GM18907 (cell line): ENCODE results near the gene PPP2R2C.

Experiments
- ATAC-seq: cut with Tn5 transposase; IDR thresholded peaks from one replicate; pipeline ENCODE4 v1.9.1; 2021; ENCODE audit warnings: mild to moderate bottlenecking, moderate library complexity; ENCODE audit not compliant: unreplicated experiment

Gene PPP2R2C

GRCh38 chr4:6404611-6405396 is 67.6 kb downstream of the PPP2R2C start:
- no peak for ATAC-seq

GRCh38 chr4:6403400-6403685 is 69.1 kb downstream of the PPP2R2C start:
- no peak for ATAC-seq

GRCh38 chr4:6402566-6403399 is 69.6 kb downstream of the PPP2R2C start:
- no peak for ATAC-seq

DNA sequence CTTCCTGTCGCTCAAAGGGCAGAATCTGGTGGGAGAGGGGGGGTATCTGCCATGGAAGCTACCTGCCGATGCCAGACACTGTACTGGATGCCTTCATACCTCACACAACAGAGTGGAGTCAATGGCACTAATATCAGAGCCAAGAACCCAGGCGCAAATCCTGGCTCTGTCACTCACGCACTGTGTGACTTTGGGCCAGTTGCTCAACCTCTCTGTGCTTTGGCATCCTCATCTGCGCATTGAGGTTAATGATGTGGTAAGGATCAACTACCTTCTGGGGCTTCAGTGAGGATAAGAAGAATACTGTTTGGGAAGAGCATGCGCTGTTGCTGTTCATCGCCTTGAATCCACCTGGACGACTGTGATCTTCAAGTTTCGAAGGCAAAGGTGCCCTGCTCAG is 70.6 kb downstream of the PPP2R2C start:
- no peak for ATAC-seq

DNA sequence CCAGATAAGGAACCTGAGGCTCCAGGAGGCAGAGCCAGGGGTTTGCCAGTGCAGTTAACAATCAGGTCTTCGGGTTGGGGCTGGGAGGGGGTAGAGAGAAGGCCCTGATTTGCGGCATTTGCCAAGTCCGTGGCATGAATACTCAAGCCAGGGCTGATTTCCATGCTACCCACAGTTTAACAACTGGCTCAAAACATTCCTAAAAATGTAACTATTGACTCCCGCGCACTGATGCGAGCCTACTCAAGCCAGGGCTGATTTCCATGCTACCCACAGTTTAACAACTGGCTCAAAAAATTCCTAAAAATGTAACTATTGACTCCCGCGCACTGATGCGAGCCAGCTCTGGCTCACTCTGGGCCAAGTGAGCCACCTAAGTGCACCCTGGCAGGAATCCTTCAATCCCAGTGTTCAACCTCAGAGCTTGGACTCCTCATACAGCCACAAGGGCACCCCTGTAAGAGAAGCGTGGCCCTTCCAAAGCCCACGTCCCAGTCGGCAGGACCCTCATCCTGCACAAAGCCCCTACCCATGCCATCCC is 75.6 kb downstream of the PPP2R2C start:
- no peak for ATAC-seq

GRCh38 chr4:6395466-6396228 is 76.8 kb downstream of the PPP2R2C start:
- no peak for ATAC-seq

DNA sequence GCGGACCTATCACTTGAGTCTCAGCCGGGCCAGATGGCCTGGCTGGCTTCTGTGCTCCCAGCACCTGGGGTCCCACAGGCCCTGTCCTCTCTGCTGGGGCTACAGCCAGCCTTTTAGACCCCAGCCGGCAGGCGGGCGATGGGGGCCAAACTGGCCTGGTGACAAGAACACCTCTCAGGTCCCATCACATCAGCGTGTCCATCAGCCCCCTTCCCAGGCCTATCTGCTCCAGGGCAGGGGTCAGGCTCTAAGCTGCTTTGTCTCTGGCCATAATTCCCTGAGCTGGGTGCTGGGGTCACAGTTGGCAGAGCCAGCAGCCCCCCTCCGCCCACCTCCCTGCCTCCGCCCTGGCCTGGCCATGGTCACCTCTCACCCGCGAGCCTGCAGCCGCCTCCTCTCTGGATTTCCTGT is 77.7 kb downstream of the PPP2R2C start:
- no peak for ATAC-seq

GRCh38 chr4:6393544-6394475 is 78.6 kb downstream of the PPP2R2C start:
- no peak for ATAC-seq

DNA sequence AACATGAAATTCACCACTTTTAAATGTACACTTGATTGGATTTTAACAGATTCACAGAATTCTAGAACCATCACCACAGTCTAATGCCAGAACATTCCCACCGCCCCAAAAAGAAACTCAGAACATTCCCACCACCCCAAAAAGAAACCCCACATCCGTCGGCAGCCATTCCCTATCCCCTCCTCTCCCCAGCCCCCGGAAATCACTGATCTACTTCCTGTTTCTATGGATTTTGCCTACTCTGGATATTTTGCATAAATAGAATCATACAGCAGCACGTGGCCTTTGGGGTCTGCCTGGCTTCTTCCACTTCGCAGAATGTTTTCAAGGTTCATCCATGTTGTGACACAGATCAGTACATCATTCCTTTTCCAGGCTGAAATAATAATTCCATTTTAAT is 79.3 kb downstream of the PPP2R2C start:
- no peak for ATAC-seq

DNA sequence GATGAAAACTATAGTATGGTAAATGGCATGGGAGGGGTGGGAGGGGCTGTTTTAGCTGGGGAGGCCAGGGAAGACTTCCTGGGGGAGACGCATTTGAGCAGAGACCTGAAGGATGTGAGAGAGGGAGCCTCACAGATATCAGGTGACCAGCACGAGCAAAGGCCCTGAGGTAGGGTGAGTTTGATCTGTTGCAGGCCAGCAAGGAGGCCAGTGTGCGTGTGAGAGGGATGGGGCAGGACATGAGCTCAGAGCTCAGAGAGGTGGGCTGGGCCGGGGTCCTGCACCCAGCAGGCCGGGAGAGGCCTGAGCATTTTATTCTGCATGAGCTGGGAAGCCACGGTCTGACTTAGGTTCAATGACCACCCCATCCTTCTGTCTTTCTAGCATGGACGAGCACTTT is 80.0 kb downstream of the PPP2R2C start:
- no peak for ATAC-seq

DNA sequence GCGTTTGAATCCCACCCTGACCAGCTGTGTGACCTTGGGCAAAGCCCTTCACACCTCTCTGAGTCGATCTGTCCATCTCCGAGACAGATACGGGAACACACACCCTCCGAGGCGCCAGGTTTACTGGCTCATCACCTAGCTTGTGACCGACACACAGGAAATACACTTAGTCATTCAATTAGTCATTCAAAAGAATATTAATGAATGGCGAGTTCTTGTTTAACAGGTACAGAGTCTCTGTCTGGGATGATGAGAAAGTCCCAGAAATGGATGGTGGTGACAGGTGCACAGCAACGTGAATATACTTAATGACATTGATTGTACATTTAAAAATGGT is 80.6 kb downstream of the PPP2R2C start:
- ATAC-seq: no peak

- ATAC-seq: no peak
Measured at GRCh38 chr4:6391186-6391851, 81.1 kb downstream of the PPP2R2C start.

DNA sequence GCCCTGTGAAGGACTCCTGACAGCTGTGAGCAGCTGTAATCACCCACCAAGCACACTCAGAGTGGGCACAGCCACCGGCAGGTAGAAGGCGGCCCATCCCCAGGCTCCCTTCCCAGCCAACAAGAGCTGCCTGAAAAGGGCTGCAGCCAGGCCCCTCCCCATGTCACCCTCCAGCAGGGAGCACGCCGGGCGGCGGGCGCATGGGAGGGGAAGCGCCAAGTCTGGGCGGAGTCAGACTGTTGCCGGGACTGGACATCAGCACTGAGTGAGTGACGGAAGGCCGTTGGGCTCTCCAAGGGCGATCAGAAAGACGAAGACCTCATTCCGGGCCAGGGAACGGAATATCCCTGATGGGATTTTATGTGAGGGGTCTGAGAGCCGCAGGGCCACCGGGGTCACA is 82.1 kb downstream of the PPP2R2C start:
- ATAC-seq: no peak

DNA sequence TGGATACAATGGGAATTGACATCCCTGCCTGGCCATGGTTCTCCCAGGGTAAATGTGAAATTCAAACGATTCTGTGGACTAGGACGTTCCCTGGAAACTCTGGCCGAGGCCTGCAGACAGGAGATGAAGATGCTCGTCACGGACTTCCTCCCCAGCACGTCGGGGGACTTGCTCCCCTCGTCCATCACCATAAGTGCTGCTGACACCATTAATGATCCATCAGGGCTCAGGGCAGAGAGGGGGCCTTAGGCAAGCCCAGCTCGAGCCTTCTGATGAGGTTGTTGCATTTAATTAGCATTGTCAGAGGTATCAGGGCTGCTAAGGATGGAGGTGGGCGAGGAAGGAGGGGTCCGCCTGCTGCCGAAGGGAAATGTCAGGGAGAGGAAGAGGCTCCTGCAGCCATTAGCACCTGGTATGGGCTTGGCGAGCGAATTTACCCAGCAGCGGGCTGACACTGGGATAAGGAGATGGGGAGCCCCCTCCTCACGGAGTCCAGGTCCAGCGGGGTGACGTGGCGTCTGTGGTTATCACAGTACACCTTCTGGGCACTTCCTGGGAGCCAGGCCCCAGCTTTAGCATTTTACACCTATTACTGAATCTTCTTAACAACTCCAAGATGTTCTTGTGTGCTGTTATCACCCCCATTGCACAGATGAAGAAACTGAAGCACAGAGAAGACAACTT is 83.1 kb downstream of the PPP2R2C start:
- ATAC-seq: no peak

- ATAC-seq: no peak
Measured at GRCh38 chr4:6388713-6389112, 83.7 kb downstream of the PPP2R2C start.

DNA sequence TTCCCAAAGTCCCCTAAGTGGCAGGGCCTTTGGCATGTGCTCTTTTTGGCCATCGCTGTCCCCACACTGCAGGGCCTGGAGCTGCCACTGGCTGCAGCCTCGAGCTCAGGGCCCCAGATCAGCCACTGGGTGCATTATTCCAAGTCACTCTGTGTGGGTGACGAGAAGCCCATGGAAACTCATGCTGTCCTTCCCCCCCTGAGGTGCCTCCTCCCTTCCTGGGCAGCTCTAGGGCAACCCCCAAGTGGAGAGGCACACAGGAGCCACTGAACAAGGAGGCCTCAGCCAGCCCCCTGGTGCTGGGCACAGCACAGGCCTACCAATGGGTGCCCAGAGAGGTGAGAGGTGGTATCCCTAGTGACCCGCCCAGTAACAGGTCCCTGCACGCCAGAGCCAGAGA is 84.5 kb downstream of the PPP2R2C start:
- no peak for ATAC-seq

- ATAC-seq: no peak
Measured at GRCh38 chr4:6386091-6386490, 86.3 kb downstream of the PPP2R2C start.

DNA sequence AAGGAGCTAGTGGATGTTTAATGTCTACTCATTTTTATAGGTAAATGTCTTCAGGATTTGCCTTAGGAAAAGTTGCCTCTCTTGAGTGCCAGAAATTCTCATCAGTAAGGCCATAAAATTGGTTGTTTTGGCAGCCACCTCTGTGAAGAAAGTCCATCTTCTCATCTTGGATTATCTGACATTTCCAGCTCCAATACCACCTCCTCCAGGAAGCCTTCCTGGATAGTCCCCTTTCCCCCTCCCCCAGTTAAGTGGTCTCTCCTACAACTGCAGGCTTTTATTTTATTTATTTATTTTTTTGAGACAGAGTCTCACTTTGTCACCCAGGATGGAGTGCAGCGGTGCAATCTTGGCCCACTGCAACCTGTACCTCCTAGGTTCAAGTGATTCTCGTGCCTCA is 87.1 kb downstream of the PPP2R2C start:
- ATAC-seq: no peak

DNA sequence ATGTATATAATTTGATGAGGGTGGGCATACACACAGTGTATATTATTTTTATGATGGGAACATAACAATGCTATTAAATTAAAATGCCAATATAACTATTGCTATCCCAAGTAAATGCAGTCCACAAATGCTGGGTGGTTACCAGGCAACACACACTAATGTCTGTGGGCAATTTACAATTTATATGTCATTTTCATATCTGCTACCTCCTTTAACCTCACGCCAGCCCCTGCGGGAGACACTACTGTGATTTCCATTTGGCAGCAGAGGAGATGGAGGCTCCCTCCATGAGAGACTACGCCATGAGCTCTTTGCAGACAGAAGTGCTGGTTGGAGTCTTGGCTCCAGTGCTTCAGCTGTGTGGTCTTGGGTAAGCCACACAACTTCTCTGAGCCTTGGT is 87.9 kb downstream of the PPP2R2C start:
- ATAC-seq: no peak
